GM18951 (cell line): ENCODE data around the gene NAPG.
"Not testable (repeated sequence)": the region's sequence is repeated elsewhere in the genome, so short reads cannot be mapped to it uniquely, and the experiment has no call there.

Experiments
- POLR2A ChIP-seq: IDR thresholded peaks from 4 replicates; pipeline ENCODE4 v1.6.1; 2011; ENCODE audit warnings: mild to moderate bottlenecking; ENCODE audit not compliant: insufficient read length, insufficient read depth; ENCODE audit errors: extremely low read depth
- in situ Hi-C: fragments of 300-500 bp; cut with MboI; formaldehyde crosslinking; loops from one replicate; pipeline ENCODE4 v1.12.0; 2022; ENCODE audit warnings: low sequenced_read_pairs, mixed read lengths, inconsistent platforms; ENCODE audit not compliant: unreplicated experiment

Gene NAPG

DNA sequence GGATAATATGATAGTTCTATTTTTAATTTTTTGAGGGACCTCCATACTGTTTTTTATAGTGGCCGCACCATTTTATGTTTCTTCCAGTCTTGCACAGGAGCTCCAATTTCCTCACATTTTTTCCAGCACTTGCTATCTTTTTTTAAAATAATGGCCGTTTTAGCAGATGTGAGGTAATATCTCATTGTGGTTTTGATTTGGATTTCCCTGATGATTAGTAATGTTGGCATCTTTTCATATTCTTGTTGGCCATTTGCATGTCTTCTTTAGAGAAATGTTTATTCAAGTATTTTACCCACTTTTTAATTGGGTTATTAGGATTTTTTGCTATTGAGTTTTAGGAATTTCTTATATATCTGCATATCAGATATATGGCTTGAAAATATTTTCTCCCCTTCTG lies 29.9 kb upstream of the NAPG start:
- in situ Hi-C loops: no loop called here
- no peak for TF ChIP-seq POLR2A

DNA sequence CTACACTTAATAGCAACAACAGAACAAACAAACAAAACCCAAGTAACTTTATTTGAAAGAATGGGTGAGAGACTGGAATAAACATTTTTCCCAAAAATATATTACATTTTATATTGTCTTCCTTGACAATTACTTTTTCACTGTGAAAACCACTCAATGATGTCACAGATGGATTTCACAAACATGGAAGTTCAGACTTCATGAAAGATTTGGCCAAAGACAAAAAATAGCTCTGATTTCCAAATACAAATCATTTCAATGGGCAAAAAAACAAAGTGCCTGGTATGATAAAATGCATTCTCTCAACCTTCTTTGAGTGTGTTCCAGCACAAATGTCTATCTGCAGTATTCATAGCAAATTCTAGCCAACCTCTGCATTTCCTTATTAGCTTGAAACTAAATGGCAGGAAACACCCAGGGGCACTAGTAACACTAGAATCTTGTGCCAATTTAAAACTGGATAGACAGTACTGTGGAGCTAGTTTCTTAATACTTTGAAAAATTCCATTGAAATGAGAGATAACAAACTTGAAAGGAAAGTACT lies 28.5 kb upstream of the NAPG start:
- in situ Hi-C loops: no loop called here
- TF ChIP-seq POLR2A: no peak

DNA sequence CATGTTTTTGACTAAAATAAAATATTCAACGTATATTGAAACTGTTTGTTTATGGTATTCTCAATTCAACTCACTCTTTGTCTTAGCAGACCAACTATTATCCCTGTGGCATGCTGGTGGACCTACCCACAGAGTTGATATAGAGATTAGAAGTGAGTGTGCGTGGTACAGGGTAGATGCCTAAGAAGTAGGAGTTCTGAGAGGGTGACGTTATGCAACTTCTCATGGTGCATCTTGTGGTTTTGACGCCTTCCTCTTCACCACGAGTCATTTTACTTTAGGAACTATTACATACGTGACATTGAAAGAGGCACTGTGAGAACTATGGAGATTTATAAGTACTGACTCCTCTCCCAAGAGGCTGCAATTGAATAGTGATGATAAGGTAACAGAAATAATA lies 26.6 kb upstream of the NAPG start:
- in situ Hi-C loops: no loop called here
- TF ChIP-seq POLR2A: no peak

DNA sequence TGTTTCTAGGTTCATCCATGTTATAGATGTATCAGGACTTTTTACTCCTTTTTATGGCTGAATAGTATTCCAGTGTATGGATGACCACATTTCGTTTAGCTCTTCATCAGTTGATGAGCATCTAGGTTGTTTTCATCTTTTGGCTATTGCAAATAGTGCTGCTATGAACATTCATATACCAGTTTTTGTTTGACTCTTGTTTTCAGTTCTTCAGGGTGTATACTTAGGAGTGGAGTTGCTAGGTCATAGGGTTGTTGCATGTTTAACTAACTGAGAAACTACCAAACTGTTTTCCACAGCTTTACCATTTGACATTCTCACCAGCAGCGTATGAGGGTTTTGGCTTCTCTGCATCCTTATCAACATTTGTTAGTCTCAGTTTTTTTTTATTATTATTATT lies 25.8 kb upstream of the NAPG start:
- in situ Hi-C loops: no loop called here
- no peak for TF ChIP-seq POLR2A

DNA sequence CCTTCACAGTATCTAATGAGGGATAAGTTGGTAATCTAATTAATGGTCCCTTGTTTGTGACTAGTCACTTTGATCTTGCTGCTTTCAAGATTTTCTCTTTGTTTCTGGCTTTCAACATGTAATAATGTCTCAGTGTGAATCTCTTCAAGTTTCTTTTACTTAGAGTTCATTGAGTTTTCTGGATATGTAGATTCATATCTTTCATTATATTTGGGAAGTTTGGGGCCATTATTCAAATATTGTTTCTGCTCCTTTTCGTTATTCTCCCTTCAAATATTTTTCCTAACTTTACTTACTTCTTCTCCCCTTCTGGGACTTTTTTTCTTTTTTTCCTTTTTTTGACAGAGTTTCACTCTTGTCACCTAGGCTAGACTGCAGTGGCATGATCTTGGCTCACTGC lies 21.1 kb upstream of the NAPG start:
- in situ Hi-C loops: no loop called here
- TF ChIP-seq POLR2A: no peak

DNA sequence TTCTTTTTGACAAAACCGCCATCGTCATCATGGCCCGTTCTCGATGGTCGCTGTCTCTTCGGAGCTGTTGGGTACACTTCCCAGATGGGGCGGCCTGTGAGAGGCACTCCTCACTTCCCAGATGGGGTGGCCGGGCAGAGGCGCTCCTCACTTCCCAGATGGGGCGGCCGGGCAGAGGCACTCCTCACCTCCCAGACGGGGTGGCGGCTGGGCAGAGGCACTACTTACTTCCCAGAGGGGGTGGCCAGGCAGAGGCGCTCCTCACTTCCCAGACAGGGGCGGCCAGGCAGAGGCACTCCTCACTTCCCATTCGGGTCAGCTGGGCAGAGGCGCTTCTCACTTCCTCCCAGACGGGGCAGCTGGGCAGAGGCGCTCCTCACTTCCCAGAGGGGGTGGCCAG lies 19.9 kb upstream of the NAPG start:
- in situ Hi-C loops: not testable (repeated sequence)

DNA sequence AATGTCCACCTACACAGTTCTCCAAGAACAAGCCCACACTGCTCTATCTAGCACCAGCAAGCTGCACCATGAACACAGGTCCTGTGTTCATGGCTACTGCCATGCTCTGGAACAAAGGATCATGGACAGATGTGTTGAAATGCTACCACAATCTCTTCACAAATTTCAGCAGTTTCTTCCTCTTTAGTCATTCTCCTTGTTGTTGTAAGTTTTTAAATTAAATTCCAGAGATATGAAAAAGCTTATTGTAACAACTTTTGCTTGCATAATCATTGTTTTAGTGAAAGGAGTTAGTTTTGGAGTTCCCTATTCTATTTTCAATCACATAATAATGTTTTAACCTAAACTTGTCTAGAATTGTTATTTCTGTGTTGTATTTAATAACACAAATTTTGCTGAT lies 17.2 kb upstream of the NAPG start:
- in situ Hi-C loops: no loop called here
- no peak for TF ChIP-seq POLR2A

DNA sequence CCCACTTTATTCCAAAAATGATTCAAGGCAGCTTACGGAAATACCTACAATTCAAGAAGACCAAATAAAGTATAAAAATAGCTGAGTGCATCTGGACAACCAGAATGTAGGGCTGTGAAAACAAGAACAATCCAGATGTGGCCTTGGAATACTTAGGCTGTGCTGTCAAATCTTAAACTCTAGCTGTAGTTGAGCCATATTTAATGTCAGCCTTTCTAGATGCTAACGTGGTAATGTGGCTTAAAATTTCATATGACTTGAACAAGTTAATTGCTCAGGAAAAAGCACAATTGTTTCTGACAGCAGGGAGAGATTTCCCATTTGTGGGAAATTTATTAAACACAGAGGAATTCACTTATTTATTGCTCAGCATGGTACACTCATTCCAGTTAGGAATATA lies 14.6 kb upstream of the NAPG start:
- in situ Hi-C loops: no loop called here
- TF ChIP-seq POLR2A: no peak

DNA sequence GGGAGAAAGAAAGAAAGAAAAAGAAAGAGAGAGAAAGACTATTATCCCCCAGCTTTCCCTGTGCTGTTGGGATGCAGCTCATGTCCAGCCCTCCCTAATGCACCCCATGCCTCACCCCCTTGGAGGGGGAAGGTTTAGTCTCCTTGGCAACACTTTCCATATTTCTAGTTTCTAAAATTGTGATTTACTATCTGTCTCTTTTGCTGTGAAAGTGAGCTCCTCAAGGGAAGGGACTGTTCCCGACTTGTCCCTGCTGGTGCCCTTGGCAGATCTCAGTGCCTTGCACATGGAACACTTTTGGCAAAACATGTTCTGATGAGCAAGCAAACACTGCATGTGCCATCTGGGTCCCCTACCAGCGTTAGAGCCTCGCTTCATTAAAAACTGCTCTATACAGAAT lies 11.7 kb upstream of the NAPG start:
- no peak for TF ChIP-seq POLR2A
- in situ Hi-C loops: no loop called here

DNA sequence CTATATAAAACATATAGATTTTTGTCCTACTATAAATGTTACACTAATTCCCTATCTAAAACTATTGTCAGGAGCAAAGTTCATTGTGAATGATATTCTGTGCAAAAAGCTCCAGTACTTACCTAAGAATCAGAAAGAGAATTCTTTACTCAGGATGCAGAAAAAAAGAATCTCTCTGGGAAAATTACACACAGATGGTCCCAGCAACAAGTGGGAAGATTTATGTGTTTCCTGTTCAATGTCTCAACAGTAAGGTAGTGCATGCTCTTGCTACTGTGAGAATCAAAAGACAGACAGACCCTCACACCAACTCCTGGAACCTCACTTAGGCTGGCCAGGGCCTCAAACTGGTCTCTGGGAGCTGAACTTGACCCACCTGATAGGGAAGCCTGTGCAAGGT lies 11.2 kb upstream of the NAPG start:
- in situ Hi-C loops: no loop called here
- no peak for TF ChIP-seq POLR2A

DNA sequence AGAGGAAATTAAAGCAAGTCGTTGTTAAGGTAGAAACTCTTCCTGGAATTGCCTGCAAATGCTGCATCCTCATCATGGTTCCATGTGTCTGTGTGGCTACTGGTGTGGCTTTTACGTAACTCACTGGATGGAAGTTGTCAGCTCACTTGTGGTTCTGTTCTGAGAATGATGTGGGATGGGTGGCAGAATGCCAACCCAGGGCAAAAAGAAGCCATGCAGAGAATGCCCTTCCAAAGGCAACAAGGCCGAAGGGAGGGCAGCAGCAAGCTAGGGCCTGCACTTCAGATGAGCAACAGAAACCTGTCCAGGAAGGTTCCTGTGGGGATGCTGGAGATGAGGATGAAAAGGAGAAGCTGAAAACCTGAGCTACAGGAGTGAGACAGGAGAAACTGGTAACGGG lies 10.4 kb upstream of the NAPG start:
- no peak for TF ChIP-seq POLR2A
- in situ Hi-C loops: no loop called here

DNA sequence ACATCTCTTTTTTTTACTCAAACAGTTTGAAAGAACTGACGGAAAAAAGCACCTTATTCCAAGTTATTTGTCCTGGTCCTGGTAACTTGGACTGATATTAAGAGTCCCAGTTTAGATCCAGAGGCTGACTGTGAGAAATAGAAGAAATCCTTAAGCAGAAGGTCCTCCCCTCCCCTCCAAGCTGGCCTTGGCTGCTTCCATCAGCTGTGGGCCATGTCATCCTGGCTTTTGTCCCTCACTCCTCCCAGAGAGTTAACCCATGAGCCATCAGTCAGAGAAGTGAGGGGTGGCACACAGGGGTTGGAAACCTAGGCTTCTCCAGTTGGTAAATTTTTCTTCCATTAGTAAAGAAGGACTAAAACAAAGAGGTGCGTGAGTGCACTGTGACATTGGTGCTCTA lies 9.7 kb upstream of the NAPG start:
- in situ Hi-C loops: no loop called here

DNA sequence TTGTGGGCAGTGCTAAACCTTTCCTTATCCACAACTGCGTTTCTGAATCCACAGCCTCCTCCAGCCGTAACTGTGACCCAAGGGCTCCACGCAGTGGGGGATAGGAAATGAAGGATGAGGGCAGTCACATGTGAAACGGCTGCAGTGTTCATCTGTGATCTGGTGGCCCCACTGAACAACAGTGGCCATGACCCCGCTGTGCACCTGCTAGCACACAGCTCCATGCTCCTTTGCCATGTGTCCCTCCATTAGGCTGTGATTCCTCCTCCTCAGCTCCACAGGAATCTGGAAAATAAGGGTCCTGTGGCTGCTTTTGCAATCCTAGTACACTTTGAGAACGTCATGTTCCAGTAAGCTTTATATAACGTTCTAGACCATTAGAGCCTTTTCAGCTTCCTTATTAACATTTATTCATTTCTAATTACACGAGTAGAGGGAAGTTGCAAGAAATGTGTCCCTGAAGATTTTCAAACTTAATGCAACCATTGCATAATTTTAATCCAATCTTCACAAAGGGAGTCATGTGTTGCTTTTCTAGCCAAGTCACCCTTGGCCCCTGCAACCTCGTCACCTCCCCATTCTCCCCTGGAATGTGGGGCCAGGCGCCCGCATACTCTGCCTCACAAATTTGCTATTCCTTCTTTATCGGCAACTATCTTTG lies 7.1 kb upstream of the NAPG start:
- in situ Hi-C loops: no loop called here
- no peak for TF ChIP-seq POLR2A

More for the DNA sequence above, 9.7 kb upstream of the NAPG start:
- TF ChIP-seq POLR2A: no peak

DNA sequence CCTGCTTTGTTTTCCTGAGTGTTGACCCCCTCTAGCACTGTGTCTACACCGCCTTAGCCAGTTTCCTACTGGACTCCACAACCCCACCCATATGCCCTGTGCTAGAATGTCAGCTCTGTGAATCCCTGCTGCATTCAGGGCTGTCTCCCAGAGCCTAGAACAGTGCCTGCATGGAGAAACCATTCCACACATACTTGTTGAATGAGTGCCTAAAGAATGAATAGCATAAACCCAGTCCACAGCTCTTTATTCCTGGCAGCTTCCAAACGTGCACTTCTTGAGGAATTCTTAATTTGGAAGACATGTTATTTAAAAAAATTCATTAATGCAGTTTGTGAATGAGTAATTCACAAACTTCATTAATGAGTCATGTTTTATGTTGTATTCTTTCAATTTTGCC lies 6.5 kb upstream of the NAPG start:
- no peak for TF ChIP-seq POLR2A
- in situ Hi-C loops: no loop called here

DNA sequence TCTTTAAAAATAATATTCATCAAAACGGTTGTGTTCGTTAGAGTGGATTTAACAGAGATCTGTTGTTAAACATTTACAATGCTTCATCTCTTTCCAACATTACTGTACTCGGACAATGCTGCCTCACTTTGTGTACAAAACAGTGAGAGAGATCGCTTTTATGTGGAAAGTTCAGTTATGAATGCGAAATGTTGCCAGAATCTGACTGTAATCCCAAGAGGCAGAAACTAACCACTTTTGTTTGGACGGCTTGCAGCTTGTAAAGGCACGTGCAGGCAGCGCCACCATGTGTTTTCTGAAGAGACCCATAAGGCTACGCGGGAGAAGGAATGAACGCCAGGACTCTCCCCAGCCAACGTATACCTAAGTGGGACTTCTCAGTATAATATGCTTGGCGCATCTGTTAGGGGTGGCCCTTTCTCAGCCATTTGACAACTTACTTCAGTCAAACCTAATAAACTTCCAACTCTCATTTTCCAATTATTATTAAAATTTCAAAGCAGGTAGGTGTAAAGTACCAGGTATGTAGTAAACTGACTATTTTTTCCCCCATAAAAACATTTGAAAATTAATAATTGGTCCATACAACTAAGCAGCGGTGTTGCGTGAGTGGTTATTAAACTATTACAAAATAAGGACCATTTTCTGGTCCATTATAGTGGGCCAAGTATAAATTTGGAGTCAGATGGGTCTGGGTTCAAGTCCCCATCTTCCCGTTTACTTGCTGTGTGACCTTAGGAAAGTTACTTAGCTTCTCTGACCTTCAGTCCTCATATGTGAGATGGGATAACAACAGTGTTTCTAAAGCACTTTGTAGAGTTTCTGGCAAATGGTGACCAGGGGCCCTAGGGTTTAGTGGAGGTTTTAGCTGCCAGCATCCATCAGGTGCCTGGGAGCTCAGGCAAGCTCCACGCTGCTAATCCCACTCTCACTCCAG lies 5.6 kb upstream of the NAPG start:
- in situ Hi-C loops: no loop called here
- TF ChIP-seq POLR2A: no peak
